CD14-positive monocyte (primary cell): ENCODE measurements around the gene ITLN1. TPM values are rescaled to one million over a fixed set of nuclear protein-coding genes. Genes with fewer than 3 reads are reported as not detected.

ENCODE experiments used
- DNase-seq, 3 donors: peaks; one replicate each; pipeline ENCODE4 v3.0.0-alpha.2; 2011 to 2022
- H2AFZ ChIP-seq: 2 replicates; pipeline ENCODE4 v1.6.0; 2012; ENCODE audit warnings: mild to moderate bottlenecking, low read depth, low read length, inconsistent platforms; ENCODE audit not compliant: insufficient read depth, poor library complexity, severe bottlenecking
- H3K27ac ChIP-seq, 2 donors: 1 replicate in 1 of 2; 2 replicates in 1 of 2; pipeline ENCODE4 v1.5.1; 2012 to 2013; ENCODE audit warnings: low read length in 2 of 2, control low read depth in 1 of 2, inconsistent platforms in 1 of 2, low read depth in 1 of 2, mild to moderate bottlenecking in 1 of 2
- H3K27me3 ChIP-seq, 2 donors: one replicate each; pipeline versions ENCODE4 v1.6.0 to v1.6.1; 2011 to 2013; ENCODE audit warnings: low read length in 2 of 2; ENCODE audit not compliant: control insufficient read depth in 2 of 2, insufficient read depth in 2 of 2
- H3K36me3 ChIP-seq, 2 donors: replicated peaks in 1 of 2; 1 replicate in 1 of 2; 2 replicates in 1 of 2; pipeline versions ENCODE4 v1.5.1 to v1.6.1; 2012 to 2013; ENCODE audit warnings: low read length in 2 of 2, control low read depth in 1 of 2, inconsistent platforms in 1 of 2, mild to moderate bottlenecking in 1 of 2; ENCODE audit not compliant: insufficient read depth in 2 of 2, control insufficient read depth in 1 of 2
- H3K4me1 ChIP-seq, 2 donors: 1 replicate in 1 of 2; 2 replicates in 1 of 2; pipeline versions ENCODE4 v1.5.1 to v1.6.1; 2012 to 2013; ENCODE audit warnings: low read length in 2 of 2, control low read depth in 1 of 2, inconsistent platforms in 1 of 2, mild to moderate bottlenecking in 1 of 2, moderate library complexity in 1 of 2; ENCODE audit not compliant: insufficient read depth in 2 of 2, control insufficient read depth in 1 of 2
- H3K4me2 ChIP-seq: replicated peaks from 2 replicates; pipeline ENCODE3; 2012; ENCODE audit warnings: low read length, moderate library complexity, mild to moderate bottlenecking; ENCODE audit not compliant: poor library complexity, severe bottlenecking; ENCODE audit errors: extremely low read depth
- H3K4me3 ChIP-seq, 3 experiments: fragments of 200-600 bp in 1 of 3; sonication (generic) in 1 of 3; replicated peaks in 1 of 3; 1 replicate in 2 of 3; 2 replicates in 1 of 3; pipeline ENCODE4 v1.5.1; 2011 to 2013; ENCODE audit warnings: low read length in 3 of 3, mild to moderate bottlenecking in 3 of 3, control low read depth in 2 of 3, low read depth in 2 of 3, inconsistent platforms in 1 of 3, moderate library complexity in 1 of 3
- H3K79me2 ChIP-seq: 2 replicates; pipeline ENCODE4 v1.6.0; 2012; ENCODE audit warnings: mild to moderate bottlenecking, control low read depth, inconsistent platforms, low read length, moderate library complexity; ENCODE audit not compliant: insufficient read depth
- H3K9ac ChIP-seq: 2 replicates; pipeline ENCODE4 v1.6.0; 2017; ENCODE audit warnings: low read length, mild to moderate bottlenecking; ENCODE audit not compliant: insufficient read depth, poor library complexity, severe bottlenecking
- H3K9me3 ChIP-seq, 2 donors: replicated peaks in 1 of 2; 1 replicate in 1 of 2; 2 replicates in 1 of 2; pipeline versions ENCODE4 v1.5.1 to v1.6.1; 2012 to 2013; ENCODE audit warnings: low read length in 2 of 2, control low read depth in 1 of 2; ENCODE audit not compliant: control insufficient read depth in 1 of 2, insufficient read depth in 1 of 2
- H4K20me1 ChIP-seq: 2 replicates; pipeline ENCODE4 v1.6.0; 2012; ENCODE audit warnings: mild to moderate bottlenecking, low read length, control low read depth, moderate library complexity; ENCODE audit not compliant: insufficient read depth
- H3K27ac Mint-ChIP-seq, 7 donors: one replicate each; pipeline ENCODE4 v1.8.0; 2020; ENCODE audit warnings: mild to moderate bottlenecking in 7 of 7, mixed read lengths in 7 of 7, moderate library complexity in 6 of 7, inconsistent platforms in 2 of 7
- H3K27me3 Mint-ChIP-seq, 3 donors: one replicate each; pipeline ENCODE4 v1.8.0; 2021 to 2022; ENCODE audit warnings: low read depth in 3 of 3, mild to moderate bottlenecking in 3 of 3, mixed read lengths in 3 of 3, moderate library complexity in 3 of 3, inconsistent platforms in 1 of 3
- H3K36me3 Mint-ChIP-seq, 2 donors: one replicate each; pipeline ENCODE4 v1.8.0; 2020; ENCODE audit warnings: mixed read lengths in 2 of 2, inconsistent platforms in 1 of 2, mild to moderate bottlenecking in 1 of 2
- H3K4me1 Mint-ChIP-seq: one replicate; pipeline ENCODE4 v1.8.0; 2020; ENCODE audit warnings: mild to moderate bottlenecking, mixed read lengths
- H3K4me3 Mint-ChIP-seq, 2 donors: one replicate each; pipeline ENCODE4 v1.8.0; 2020; ENCODE audit warnings: mild to moderate bottlenecking in 2 of 2, mixed read lengths in 2 of 2, moderate library complexity in 1 of 2
- H3K9me3 Mint-ChIP-seq, 7 donors: one replicate each; pipeline ENCODE4 v1.8.0; 2020 to 2022; ENCODE audit warnings: mixed read lengths in 7 of 7, mild to moderate bottlenecking in 6 of 7, moderate library complexity in 6 of 7, inconsistent platforms in 2 of 7
- CTCF ChIP-seq: fragments of 200-600 bp; IDR thresholded peaks from one replicate; pipeline ENCODE4 v1.8.0; 2022; ENCODE audit warnings: antibody characterized with exemption, mild to moderate bottlenecking
- WGBS: methylation state at CpG from one replicate; pipeline ENCODE4 v1.1.5; 2013; ENCODE audit warnings: missing lambda C conversion rate; ENCODE audit not compliant: insufficient coverage; 5-methylcytosine and 5-hydroxymethylcytosine counted together
- intact Hi-C, 2 donors: fragments of 100-400 bp; cut with micrococcal nuclease; formaldehyde crosslinking; loops; one replicate each; pipeline versions ENCODE4 v1.15.0 to v1.15.1; 2023
- polyA plus RNA-seq, 3 donors: library from polyadenylated mRNA; depleted of rRNA in 1 of 3; unstranded in 2 of 3; stranded (reverse) in 1 of 3; fragments of 300-500 nt in 2 of 3; fragments of >200 nt in 1 of 3; fragmentation: Illumina TruSeq in 2 of 3; gene quantifications; 1 replicate in 2 of 3; 2 replicates in 1 of 3; pipeline ENCODE4 v1.2.3, GENCODE V29; 2012 to 2021

The ITLN1 gene
- polyA plus RNA-seq, 3 donors, result 1.2 to 1.6 (median 1.3) TPM

- no peak overlapping the region for H3K4me3 ChIP-seq
- WGBS, result 100% methylated on average over 1 of the region's 2 CpGs
- H4K20me1 ChIP-seq, result no peaks in the 10 kb centered on the region
- H3K9ac ChIP-seq, result no peak overlapping the region
- H2AFZ ChIP-seq, result no peak overlapping the region
- no peak overlapping the region for H3K4me3 Mint-ChIP-seq
- H3K36me3 Mint-ChIP-seq, result no peaks in the 10 kb centered on the region
- H3K9me3 Mint-ChIP-seq, result peaks cover 0 to 2% (median 0%) of the 10 kb centered on the region in 7 donors
- no peak for TF ChIP-seq CTCF
- H3K27me3 Mint-ChIP-seq, result no peaks in the 10 kb centered on the region
- no peak overlapping the region for H3K4me2 ChIP-seq
- H3K27ac ChIP-seq, result no peak overlapping the region
- H3K9me3 ChIP-seq, result no peaks in the 10 kb centered on the region
- peaks cover 2% of the 10 kb centered on the region for H3K4me1 Mint-ChIP-seq
- intact Hi-C loops, result no loop called here
- H3K4me1 ChIP-seq, result no peaks in the 10 kb centered on the region
- H3K79me2 ChIP-seq, result no peaks in the 10 kb centered on the region
- H3K27me3 ChIP-seq, result no peaks in the 10 kb centered on the region
- H3K36me3 ChIP-seq, result no peaks in the 10 kb centered on the region
- no peak for DNase-seq
- H3K27ac Mint-ChIP-seq, result no peak overlapping the region
Observed at GRCh38 chr1:160911925-160912324, 26.9 kb upstream of the ITLN1 start.

GRCh38 chr1:160911441-160911840 is 26.5 kb upstream of the ITLN1 start:
- Histone ChIP-seq H3K9me3 (no peaks in the 10 kb centered on the region), H3K79me2 (no peaks in the 10 kb centered on the region), H3K4me3 (no peak overlapping the region), H3K36me3 (no peaks in the 10 kb centered on the region), H2AFZ (no peak overlapping the region), H3K4me2 (no peak overlapping the region), H3K27ac (no peak overlapping the region), H4K20me1 (no peaks in the 10 kb centered on the region), H3K4me1 (no peaks in the 10 kb centered on the region), H3K9ac (no peak overlapping the region), H3K27me3 (no peaks in the 10 kb centered on the region)
- no peaks in the 10 kb centered on the region for H3K36me3 Mint-ChIP-seq
- no peak for DNase-seq
- H3K27ac Mint-ChIP-seq, result no peak overlapping the region
- WGBS, result 91% methylated on average over 7 of the region's 7 CpGs
- intact Hi-C loops, result no loop called here
- H3K4me3 Mint-ChIP-seq, result no peak overlapping the region
- no peak for TF ChIP-seq CTCF
- peaks cover 2% of the 10 kb centered on the region for H3K4me1 Mint-ChIP-seq
- no peaks in the 10 kb centered on the region for H3K27me3 Mint-ChIP-seq
- H3K9me3 Mint-ChIP-seq, result peaks cover 0 to 2% (median 0%) of the 10 kb centered on the region in 7 donors
